NCI-H226 (cell line): ENCODE measurements around the gene FAM111B.
"Not testable (repeated sequence)": the region's sequence is repeated elsewhere in the genome, so short reads cannot be mapped to it uniquely, and the experiment has no call there.

ENCODE experiments used
- DNase-seq: peaks from one replicate; pipeline ENCODE4 v3.0.0-alpha.2; 2015

The FAM111B gene

GRCh38 chr11:59102259-59102765 lies 4.7 kb upstream of the FAM111B start:
- DNase-seq = no peak

GRCh38 chr11:59107721-59108120 lies 684 bp downstream of the FAM111B start:
- DNase-seq = not testable (repeated sequence)

GRCh38 chr11:59112494-59112893 lies 5.5 kb downstream of the FAM111B start:
- no peak for DNase-seq

- DNase-seq = no peak
Measured at GRCh38 chr11:59114344-59114743, 7.3 kb downstream of the FAM111B start.

GRCh38 chr11:59115553-59115952 lies 8.5 kb downstream of the FAM111B start:
- DNase-seq = no peak

- no peak for DNase-seq
Measured at GRCh38 chr11:59117774-59118173, 10.7 kb downstream of the FAM111B start.

- DNase-seq = no peak
Measured at GRCh38 chr11:59119826-59120225, 12.8 kb downstream of the FAM111B start.

- peak; percentile 56 for DNase-seq
Measured at GRCh38 chr11:59135648-59136461, 28.8 kb downstream of the FAM111B start.

GRCh38 chr11:59136551-59136950 lies 29.5 kb downstream of the FAM111B start:
- DNase-seq = not testable (repeated sequence)

GRCh38 chr11:59137190-59137589 lies 30.2 kb downstream of the FAM111B start:
- DNase-seq = no peak

- no peak for DNase-seq
Measured at GRCh38 chr11:59138643-59139042, 31.6 kb downstream of the FAM111B start.

- DNase-seq = no peak
Measured at GRCh38 chr11:59141191-59141590, 34.2 kb downstream of the FAM111B start.

GRCh38 chr11:59141673-59142460 lies 34.8 kb downstream of the FAM111B start:
- DNase-seq = peak; percentile 33

GRCh38 chr11:59142530-59143507 lies 35.8 kb downstream of the FAM111B start, which contains the start of gene FAM111A:
Gene FAM111A, plus strand, starts transcription at chr11:59142856. Its CDS starts 6,017 bp downstream, at chr11:59148873.
- DNase-seq = peak; percentile 95

GRCh38 chr11:59144096-59144495 lies 37.1 kb downstream of the FAM111B start:
- no peak for DNase-seq

- peak; percentile 93 for DNase-seq
Measured at GRCh38 chr11:59144579-59145345, 37.7 kb downstream of the FAM111B start.

- DNase-seq = peak; percentile 27
Measured at GRCh38 chr11:59145534-59145933, 38.5 kb downstream of the FAM111B start.

- no peak for DNase-seq
Measured at GRCh38 chr11:59151761-59152160, 44.7 kb downstream of the FAM111B start.

- DNase-seq = no peak
Measured at GRCh38 chr11:59152312-59152951, 45.4 kb downstream of the FAM111B start.

- DNase-seq = no peak
Measured at GRCh38 chr11:59154610-59155009, 47.6 kb downstream of the FAM111B start.

- no peak for DNase-seq
Measured at GRCh38 chr11:59157433-59157832, 50.4 kb downstream of the FAM111B start.
